Prostate gland (tissue), 2 donors: Measurements from ENCODE around the gene GNG14.

ENCODE experiments used
- POLR2A ChIP-seq: fragments of 450-650 bp; IDR thresholded peaks from one replicate; pipeline ENCODE4 v1.6.1; 2016; ENCODE audit warnings: antibody characterized with exemption, mild to moderate bottlenecking
- TF ChIP-seq, protein P1 (sequence below), 4 experiments: fragments of 200-600 bp in 2 of 4; fragments of 450-650 bp in 2 of 4; sonication (generic) in 2 of 4; IDR thresholded peaks; 1 replicate in 3 of 4; 2 replicates in 1 of 4; pipeline ENCODE4 v1.5.1; 2016 to 2019; ENCODE audit warnings: antibody characterized with exemption in 4 of 4, mild to moderate bottlenecking in 2 of 4, moderate library complexity in 2 of 4

DNA sequence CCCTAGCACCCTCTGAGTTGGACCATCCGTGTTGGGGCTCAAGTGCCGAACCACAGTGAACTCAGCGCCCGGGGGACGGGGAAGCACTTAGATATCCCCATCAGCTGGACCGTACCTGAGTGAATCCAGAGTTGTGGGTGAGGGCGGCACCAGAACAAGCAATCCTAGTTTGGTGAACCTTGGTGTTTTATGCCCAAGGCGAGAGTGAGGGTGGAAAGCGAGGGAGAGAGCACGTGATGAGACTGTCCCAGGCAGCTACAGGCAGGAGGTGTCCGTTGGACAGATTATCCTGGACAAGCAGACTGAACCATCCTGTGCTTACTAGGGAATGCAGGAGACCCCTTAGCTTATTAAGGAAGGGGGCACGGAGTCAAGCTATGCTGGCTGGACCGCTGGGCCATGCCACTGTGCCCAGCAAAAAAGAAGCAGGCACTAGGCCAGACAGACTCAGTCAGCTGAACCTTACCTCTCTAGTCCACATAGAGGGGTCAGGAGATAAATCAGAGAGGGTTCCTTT, 50.1 kb downstream of the GNG14 start:
- TF ChIP-seq, protein P1, sequence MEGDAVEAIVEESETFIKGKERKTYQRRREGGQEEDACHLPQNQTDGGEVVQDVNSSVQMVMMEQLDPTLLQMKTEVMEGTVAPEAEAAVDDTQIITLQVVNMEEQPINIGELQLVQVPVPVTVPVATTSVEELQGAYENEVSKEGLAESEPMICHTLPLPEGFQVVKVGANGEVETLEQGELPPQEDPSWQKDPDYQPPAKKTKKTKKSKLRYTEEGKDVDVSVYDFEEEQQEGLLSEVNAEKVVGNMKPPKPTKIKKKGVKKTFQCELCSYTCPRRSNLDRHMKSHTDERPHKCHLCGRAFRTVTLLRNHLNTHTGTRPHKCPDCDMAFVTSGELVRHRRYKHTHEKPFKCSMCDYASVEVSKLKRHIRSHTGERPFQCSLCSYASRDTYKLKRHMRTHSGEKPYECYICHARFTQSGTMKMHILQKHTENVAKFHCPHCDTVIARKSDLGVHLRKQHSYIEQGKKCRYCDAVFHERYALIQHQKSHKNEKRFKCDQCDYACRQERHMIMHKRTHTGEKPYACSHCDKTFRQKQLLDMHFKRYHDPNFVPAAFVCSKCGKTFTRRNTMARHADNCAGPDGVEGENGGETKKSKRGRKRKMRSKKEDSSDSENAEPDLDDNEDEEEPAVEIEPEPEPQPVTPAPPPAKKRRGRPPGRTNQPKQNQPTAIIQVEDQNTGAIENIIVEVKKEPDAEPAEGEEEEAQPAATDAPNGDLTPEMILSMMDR (IDR thresholded peaks at IDR 0.05): no peak
- no peak for TF ChIP-seq POLR2A
